Measurements from ENCODE around the gene SEZ6.

DNA sequence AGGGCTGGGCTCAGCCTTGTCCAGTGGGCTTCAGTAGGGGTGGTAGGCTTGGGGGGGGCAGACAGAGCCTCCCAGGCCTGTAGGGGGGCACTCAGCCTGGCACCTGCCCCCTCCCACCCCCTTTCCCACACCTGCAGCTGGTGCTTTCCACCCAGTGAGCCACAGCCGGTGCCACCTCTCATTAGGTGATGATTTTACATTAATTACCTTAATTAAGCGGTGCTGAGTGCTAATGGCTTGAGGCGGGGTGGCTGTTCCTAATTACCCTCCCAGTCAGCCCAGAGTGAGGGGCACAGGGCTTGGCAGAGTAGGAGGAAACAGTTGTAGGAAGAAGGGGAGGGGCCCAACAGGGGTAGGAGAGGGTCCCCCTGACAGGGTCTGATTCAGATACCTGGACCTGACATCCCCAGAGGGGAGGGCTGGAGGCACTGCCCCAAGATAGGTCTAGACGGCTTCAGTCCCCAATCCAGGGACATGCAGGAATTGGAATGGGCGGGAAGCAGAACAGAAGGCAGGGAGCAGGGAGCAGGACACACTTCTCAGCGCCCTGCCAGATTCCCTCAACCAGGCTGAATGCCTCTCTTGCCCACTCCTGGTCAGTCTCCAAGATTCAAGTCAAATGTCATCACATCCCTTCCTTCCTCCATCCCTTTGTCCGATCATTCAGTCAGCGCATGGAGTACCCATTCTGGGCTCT, 28.0 kb downstream of the SEZ6 start:
- TF ChIP-seq, protein P1, sequence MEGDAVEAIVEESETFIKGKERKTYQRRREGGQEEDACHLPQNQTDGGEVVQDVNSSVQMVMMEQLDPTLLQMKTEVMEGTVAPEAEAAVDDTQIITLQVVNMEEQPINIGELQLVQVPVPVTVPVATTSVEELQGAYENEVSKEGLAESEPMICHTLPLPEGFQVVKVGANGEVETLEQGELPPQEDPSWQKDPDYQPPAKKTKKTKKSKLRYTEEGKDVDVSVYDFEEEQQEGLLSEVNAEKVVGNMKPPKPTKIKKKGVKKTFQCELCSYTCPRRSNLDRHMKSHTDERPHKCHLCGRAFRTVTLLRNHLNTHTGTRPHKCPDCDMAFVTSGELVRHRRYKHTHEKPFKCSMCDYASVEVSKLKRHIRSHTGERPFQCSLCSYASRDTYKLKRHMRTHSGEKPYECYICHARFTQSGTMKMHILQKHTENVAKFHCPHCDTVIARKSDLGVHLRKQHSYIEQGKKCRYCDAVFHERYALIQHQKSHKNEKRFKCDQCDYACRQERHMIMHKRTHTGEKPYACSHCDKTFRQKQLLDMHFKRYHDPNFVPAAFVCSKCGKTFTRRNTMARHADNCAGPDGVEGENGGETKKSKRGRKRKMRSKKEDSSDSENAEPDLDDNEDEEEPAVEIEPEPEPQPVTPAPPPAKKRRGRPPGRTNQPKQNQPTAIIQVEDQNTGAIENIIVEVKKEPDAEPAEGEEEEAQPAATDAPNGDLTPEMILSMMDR (IDR thresholded peaks at IDR 0.05) = no peak
- no peak for TF ChIP-seq POLR2A (IDR thresholded peaks at IDR 0.05)
